ENCODE measurements around the gene ITPR3.
A peak's percentile ranks its signal among the peaks of the same experiment; 100 is the strongest.

ITPR3 gene

DNA sequence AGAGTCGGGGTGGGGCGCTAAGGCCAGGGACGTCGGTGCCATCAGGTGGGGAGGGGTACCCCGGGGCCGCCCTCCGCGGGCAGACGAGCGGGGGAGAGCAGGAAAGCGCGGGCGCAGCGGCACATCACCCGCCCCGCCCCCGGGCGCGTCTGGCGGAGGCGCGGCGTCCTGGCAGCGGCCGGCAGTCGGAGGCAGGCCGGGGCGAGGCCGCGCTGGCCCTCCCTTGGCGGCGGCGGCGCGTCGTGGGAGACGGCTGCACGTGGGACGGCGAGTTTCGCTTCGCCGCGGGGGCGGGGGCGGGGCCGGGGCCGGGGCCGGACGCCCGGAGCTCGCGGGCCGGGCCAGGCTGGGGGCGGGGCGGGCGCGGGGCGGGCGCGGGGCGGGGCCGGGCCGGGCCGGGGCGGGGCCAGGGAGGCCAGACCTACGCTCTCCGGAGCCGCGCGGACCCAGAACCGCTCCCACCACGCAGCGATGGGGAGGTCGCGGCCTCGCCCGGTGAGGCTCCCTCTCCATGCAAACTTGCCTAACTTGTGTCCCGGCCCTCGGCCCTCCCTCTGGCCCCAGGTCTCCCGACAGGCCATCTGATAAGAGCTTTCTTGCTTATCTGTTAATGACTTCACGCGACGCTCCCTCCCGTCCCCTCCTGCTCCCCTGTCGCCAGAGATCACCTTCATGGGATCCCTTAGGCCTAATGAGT lies 12.5 kb downstream of the ITPR3 start:
- DNase-seq (ENCODE audit: low read depth in 1 of 2, low spot score in 1 of 2): peak in 1 of 2 donors; percentile 20

DNA sequence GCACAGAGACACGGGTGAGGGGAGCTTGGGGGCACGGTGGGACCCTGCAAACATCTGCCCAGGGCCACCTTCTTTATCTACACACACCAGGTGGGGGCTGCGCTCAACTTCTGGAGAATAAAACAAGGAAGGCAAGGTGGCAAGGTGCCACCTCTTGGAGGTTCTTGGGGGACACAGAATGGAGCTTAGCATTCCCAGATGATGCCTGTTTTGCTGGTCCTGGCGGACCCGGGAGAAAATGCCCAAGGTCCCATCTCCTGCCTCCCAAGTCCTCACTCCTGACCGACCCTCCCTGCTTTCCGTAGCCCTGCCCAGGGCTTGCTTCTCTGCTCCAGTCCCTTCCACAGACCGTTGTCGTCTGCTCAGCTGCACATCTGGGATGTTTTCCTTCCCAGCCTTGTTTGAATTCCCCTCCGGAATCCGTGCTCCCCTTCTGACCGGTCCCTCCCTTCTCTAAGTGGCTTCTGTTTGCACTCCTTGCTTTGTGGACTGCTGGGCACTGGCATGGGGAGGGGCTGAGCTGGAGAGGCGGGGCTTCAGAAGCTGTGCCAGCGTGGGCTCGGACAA lies 13.1 kb downstream of the ITPR3 start:
- DNase-seq (ENCODE audit: low read depth in 1 of 2, low spot score in 1 of 2): no peak

DNA sequence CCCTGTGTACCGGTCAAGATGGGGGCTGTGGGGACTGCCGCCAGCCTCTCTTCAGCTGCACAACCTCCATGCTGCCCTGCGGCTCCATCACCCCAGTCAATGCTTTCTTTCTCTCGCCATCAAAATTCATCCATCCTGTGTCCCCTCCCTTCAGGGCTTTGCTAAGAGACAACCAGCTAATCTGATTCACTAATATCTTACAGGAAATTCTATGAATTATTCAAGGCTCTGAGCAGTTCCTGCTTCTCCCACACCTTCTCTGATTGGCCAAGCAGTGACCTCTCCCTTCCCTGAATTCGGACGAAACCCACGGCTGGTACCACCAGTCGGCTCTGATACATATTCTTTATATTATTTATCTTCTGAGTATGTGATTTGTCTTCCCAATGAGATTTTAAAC lies 13.8 kb downstream of the ITPR3 start:
- DNase-seq (ENCODE audit: low read depth in 1 of 2, low spot score in 1 of 2): no peak

DNA sequence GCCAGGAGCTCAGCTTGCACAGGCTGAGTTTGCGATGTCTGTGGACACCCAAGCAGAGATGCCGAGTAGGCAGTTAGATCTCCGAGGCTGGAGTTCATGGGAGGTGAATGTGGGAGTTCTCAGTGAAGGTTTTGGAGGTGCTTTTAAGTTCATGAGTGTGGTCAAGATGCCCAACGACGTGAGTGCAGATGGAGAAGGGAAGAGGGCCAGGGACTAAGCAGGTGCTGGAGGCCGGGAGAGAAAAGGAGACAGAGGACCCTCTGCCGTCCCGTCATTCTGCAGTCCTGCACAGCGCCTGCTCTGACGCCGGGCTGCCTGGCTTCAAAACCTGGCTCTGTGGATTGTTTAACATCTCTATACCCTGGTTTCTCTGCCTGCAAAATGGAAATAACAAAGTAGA lies 15.5 kb downstream of the ITPR3 start:
- no peak for DNase-seq (ENCODE audit: low read depth in 1 of 2, low spot score in 1 of 2)

DNA sequence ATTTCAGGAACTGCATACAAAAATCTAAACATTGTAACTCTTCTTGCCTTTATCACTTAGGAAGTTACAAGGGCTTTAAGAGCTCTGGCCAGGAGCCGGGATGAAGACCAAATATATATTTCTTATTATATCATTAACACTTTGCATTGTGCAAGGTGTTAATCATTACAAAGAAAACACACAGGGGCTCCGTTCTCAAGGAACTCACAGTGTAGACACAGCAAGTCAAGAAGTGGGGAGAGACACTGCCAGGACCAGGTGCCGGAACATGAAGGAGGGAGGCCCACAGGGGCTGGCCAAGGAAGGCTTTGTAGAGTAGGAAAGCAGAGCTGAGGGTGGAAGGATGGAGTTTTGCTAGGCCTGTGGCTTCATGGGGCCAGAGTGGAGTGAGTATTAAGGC lies 17.4 kb downstream of the ITPR3 start:
- no peak for DNase-seq (ENCODE audit: low read depth in 1 of 2, low spot score in 1 of 2)

DNA sequence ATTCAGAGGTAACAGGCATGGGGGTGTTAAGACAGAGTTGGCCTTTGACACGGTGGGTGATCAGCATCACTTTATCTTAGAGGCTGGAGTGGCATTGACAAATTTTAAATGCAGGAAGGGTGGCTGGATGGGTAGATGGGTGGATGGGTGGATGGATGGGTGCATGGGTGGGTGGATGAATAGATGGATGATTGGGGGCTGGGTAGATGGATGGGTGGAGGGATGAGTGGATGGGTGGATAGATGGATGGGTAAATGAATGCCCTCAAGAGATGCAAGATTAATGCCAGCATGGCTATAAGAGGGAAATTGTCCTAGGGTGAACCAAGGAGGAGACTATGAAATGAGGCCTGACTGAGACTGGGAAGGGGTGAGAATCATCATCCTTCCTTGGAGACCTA lies 18.4 kb downstream of the ITPR3 start:
- no peak for DNase-seq (ENCODE audit: low read depth in 1 of 2, low spot score in 1 of 2)

DNA sequence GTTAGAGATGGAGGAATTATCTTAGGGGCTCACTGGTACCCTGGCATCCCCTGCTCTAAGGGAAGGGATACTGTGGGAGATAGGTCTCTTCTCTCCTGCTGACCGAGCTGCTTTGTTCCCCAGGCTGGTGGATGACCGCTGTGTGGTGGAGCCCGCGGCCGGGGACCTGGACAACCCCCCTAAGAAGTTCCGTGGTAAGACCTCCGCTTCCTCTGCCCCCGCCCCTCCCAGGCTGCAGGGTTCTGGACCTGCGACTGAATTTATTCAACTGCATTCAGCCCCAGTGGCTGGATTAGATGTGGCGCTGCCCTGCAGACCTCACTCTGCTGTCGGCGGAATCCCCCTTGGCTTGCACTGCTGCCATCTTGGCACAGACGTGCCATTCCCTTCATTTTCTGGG lies 19.2 kb downstream of the ITPR3 start:
- DNase-seq (ENCODE audit: low read depth in 1 of 2, low spot score in 1 of 2): no peak

DNA sequence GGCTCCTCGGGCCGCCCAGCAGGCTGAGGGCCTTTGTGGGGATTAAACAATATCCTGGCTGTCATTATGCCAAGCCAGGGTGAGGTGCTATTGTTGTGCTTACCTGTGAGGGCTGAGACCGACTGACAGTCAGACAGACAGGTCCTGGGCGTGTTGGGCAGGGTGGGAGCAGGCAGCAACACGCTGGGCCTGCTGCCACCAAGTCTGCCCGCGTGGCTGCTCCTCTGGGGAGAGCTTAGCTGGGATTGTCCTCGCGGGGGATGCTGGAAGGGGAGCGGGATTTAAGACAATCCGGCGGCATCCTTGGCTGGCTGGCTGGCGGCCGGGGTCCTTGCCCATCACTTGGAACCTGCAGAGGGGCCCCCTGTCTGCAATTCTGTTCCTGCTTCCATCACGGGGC lies 20.0 kb downstream of the ITPR3 start:
- no peak for DNase-seq (ENCODE audit: low read depth in 1 of 2, low spot score in 1 of 2)

DNA sequence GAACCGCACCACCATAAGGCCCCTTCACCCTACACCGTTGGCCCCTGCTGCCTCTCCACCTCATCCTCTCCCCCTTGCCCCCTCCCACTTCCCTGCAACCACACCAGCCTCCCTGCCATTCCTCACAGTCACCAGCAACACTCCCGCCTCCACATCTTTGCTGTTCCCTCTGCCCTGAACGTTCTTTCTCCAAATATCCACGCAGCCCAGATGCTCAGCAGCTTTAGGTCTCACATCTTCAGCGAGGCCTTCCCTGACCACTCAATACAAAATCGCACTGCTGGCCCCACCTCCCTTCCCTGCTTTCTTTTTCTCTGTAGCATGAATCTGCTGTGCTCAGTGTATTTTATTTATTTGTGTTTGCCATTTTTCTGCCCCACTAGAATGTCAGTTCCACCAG lies 20.5 kb downstream of the ITPR3 start:
- DNase-seq (ENCODE audit: low read depth in 1 of 2, low spot score in 1 of 2): no peak

DNA sequence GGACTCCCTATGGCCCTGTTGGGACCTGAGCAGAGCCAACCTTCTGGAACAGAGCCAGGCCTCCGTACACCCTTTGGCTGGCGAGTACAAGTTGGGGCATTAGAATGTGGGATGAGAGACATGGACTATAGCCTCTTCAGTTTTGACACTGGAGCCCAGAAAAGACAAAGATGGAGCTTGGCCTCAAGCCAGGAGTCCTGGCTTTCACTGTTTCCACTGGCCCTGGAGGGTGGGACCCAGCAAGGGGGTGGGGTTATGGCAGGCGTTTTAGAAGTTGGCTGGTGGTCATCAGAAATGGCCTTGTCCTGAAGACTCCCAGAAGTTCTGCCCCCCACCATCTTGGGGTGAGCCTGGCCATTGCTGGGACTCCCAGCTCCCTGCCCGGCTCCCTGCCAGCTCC lies 21.8 kb downstream of the ITPR3 start:
- DNase-seq (ENCODE audit: low read depth in 1 of 2, low spot score in 1 of 2): no peak

DNA sequence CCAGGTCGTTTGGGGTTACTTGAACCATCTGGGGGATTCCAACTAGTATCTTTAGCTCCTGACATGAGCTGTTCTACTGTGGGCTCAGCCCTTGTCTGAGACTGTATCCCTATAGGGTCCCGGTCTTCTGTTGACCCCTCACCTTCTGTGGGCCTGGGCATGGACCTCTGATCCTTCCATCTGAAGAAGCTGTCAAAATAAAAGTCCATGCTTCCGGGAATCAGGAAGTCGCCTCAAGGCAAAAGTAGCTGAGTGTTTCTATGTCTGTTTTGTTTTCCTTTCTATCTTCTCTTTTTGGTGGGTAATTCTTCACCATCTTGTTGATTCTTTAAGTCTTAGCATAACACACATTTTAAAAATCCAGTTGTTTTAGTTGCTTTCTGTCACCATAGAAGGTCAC lies 30.3 kb downstream of the ITPR3 start:
- no peak for DNase-seq (ENCODE audit: low read depth in 1 of 2, low spot score in 1 of 2)

DNA sequence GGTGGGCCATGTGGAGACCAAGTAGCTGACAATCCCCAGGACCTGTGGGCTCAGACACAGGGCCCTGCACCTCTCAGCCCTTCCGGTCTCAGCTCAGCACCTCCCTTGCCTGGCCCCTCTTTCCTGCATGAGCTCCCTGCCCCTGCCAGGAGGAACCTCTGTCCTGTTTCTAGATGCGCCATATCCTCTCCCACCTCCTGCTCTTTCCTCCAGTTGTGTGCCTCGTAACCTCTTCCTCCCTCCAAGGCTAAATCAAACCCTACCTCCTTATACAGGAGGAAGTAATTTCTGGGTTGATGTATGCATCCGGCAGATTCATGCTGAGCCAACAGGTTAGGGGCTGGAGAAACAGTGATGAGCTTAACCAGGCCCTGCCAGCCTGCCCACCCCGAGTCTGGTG lies 30.9 kb downstream of the ITPR3 start:
- DNase-seq (ENCODE audit: low read depth in 1 of 2, low spot score in 1 of 2): no peak

DNA sequence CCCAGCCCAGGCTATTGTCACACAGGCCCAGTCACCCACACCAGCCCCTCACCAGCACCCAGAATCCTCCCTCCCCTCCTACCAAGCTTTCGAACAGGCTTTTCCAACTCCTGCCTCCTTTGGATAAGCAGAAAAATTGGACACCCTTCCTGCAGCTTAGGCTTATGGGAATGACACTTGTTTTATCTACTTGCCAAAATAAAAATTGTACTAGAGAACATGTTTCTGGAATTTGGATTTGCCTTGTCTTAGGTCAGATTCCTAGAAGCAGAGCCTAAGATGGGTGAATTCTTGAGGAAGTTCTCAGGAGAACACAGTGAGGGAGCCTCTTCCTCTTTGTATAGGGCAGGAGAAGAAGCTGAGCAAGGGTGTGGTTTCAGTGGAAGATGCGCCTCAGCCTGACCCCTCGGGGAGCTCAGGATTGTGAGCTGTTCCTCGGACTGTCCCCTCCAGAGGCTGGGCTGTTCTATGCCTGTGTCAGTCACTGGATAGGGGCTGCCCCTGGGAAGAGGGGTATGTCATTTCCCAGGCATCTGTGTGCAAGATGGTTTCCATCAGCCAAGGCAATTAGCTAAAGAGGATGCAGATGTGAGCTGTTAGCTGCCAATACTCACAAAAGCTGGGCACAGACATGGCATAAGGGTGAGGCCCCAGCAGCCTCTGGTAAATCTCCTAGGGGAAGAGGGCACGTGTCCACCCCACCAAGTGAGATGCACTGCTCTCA lies 33.9 kb downstream of the ITPR3 start:
- no peak for DNase-seq (ENCODE audit: low read depth in 1 of 2, low spot score in 1 of 2)

DNA sequence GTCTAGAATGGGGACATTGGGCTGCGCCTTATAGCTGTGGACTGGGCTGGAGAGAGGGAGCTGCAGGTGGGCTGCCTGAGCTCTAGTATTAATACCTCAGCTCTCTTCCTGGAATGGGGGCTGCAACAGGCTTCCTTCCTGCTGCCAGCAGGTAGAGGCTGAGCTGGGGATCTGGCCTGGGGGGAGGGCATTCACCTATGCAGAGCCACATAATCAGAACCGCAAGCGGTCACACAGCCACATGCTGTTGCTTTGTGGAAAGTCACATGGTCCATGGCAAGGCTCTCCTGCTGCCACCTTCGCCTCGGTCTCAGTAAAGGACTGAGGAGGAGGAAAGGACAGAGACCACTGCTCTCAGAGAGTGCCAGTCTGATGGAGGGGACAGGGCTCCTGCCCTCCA lies 35.7 kb downstream of the ITPR3 start:
- no peak for DNase-seq (ENCODE audit: low read depth in 1 of 2, low spot score in 1 of 2)

DNA sequence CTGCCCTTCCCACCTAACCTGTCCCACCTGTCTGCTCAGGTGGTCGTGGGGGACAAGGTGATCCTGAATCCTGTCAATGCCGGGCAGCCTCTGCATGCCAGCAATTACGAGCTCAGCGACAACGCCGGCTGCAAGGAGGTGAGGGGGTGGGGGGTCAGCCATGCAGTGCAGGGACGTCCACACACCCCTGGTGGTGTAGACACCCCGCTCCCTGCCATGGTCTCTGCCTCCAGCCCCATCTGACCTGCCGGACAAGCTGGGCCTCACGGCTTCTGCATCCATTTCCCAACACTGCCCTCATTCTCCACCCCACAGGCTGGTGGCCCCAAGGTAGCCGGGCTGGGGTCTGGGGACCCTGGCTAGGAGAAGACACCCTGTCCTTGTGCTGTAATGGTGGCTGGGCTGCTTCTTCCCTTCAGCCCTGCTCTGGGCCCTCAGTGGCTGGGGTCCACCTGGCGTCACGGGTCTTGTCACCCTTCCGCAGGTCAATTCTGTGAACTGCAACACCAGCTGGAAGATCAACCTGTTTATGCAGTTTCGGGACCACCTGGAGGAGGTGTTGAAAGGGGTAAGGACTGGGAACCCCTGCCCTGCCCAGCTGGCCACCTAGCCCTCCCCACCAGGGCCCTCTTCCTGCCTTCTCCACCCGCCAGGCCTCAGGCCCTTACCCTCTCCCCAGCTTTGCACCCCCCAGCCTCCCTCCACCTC lies 38.0 kb downstream of the ITPR3 start:
- DNase-seq (ENCODE audit: low read depth in 1 of 2, low spot score in 1 of 2): no peak

DNA sequence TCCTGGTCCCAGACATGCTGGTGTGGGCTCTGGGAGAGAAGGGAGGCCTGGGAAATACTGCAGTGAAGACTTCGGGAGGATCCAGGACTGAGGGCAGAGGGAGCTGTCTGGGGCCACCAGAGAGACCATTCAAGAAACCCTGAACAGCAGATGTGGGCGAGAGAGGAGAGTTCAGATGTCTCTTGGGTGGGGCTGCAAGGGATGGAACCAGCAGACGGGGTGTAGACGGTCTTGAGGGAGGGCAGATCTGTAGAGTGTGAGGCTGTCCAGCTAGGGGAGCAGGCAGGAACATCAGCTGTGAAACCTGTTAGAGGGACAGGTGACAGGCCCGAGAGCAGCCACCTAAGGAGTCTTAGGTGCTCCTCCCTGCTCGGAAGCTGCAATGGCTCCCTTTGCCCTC lies 38.9 kb downstream of the ITPR3 start:
- no peak for DNase-seq (ENCODE audit: low read depth in 1 of 2, low spot score in 1 of 2)

DNA sequence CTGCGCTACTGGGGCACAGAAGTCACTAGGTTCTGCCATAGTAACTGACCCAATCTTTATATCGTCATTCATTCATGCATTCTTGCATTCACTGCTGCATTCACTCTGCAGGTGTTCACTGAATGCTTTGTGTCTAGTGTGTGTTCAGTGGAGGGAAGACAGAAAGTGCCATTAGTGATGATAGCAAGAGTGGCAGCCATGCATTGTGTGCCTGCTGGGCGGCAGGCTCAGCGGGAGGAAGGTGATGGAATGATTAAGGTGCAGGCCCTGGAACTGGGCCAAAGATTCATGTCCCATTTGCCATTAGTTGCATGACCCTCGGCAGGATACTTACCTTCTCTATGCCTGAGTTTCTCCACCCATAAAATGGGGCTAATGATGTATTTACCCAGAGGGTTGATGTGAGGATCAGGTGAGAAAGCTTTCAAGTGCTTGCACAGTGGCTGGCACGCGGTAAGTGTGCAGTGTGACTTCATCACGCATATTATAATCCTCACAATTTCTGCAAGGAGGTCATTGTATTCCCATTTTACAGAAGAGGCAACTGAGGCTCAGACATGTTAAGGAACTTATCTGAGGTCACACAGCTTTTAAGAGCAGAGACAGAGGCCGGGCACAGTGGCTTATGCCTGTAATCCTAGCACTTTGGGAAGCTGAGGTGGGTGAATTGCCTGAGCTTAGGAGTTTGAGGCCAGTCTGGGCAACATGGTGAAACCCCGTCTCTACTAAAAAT lies 40.1 kb downstream of the ITPR3 start:
- no peak for DNase-seq (ENCODE audit: low read depth in 1 of 2, low spot score in 1 of 2)

DNA sequence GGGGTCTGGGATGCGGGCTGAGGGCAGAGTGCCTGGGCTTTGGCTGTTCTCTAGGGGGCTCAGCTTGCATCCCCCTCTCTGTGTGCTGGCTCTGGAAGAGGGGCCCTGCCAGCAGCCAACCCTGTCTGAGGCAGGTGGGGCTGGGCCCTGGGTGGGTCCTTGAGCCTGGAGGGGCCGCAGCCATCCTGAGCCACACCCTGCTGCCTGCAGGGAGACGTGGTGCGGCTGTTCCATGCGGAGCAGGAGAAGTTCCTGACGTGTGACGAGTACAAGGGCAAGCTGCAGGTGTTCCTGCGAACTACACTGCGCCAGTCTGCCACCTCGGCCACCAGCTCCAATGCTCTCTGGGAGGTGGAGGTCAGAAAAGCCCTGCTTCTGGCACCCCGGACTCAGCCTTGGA lies 41.2 kb downstream of the ITPR3 start:
- DNase-seq (ENCODE audit: low read depth in 1 of 2, low spot score in 1 of 2): no peak

DNA sequence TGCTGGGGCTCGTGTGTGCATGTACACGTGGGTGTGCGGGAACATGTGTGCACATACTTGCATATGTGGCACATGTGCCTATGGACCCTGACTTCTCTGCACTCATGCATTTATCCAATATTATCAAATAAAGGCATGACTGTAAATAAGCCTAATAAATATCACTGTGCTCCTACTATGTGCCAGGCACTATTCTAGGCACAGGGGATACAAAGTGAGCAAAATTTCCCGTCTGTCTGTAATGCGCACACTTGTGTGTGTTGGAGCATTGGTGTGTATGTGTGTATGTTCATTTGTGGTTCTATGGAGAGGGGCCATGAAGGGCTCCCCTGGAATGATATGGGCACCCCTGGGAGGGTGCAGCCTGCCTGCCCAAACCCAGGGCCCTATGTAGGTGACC lies 41.9 kb downstream of the ITPR3 start:
- no peak for DNase-seq (ENCODE audit: low read depth in 1 of 2, low spot score in 1 of 2)

DNA sequence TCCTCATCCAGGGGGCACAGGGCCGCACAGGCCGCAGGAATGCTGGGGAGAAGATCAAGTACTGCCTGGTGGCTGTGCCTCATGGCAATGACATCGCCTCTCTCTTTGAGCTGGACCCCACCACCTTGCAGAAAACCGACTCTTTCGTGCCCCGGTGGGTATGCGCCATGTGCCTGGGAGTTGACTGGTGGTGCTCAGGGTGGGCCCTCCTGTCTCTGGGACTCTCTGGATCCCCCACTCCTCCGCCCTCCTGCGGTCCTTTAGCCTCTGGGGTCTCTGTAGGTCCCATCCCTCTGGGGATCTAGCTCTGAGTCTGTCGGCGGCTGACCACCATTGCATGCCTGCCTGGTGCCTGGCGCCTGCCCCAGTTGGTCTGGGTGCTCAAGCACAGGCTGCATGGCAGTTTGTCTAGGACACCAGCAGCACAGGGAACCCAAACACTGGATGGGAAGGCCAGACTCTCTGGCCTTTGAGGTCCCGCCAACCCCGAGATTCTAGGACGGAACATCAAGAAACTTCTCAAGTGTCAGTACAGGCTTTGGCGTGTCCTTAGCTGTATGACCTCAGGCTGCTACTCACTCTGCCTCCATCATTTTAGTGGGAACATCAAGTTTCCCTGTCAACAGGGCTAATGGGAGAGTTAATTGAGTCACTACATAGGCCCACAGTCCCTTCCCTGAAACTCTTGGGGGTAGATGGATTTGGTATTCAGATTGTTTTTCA lies 42.8 kb downstream of the ITPR3 start:
- DNase-seq (ENCODE audit: low read depth in 1 of 2, low spot score in 1 of 2): no peak
